GM08714 (cell line): ENCODE results near the gene CCNG2.

ENCODE experiments used
- H3K4me3 ChIP-seq: fragments of 200-500 bp; sonication (Bioruptor generic); 2 replicates; pipeline ENCODE4 v1.5.1; 2014; ENCODE audit warnings: mild to moderate bottlenecking, low read length, inconsistent platforms
- ZNF274 ChIP-seq: IDR thresholded peaks from 2 replicates; pipeline ENCODE4 v1.6.1; 2012; ENCODE audit warnings: mild to moderate bottlenecking, low read depth, low read length

CCNG2 gene

GRCh38 chr4:77199701-77200100 is 42.7 kb downstream of the CCNG2 start:
- no peak for TF ChIP-seq ZNF274

GRCh38 chr4:77201343-77201742 is 44.3 kb downstream of the CCNG2 start:
- H3K4me3 ChIP-seq = no peak overlapping the region
- no peak for TF ChIP-seq ZNF274

More at GRCh38 chr4:77199701-77200100, 42.7 kb downstream of the CCNG2 start:
- H3K4me3 ChIP-seq = no peak overlapping the region

- no peak for TF ChIP-seq ZNF274
- H3K4me3 ChIP-seq = no peak overlapping the region
These were observed 44.9 kb downstream of the CCNG2 start for GRCh38 chr4:77201857-77202256.

GRCh38 chr4:77202491-77202890 is 45.5 kb downstream of the CCNG2 start:
- H3K4me3 ChIP-seq = no peak overlapping the region
- no peak for TF ChIP-seq ZNF274

GRCh38 chr4:77203380-77204197 is 46.6 kb downstream of the CCNG2 start:
- no peak overlapping the region for H3K4me3 ChIP-seq
- TF ChIP-seq ZNF274 = no peak

- TF ChIP-seq ZNF274 = no peak
- H3K4me3 ChIP-seq = no peak overlapping the region
These were observed 47.6 kb downstream of the CCNG2 start for GRCh38 chr4:77204621-77205020.

GRCh38 chr4:77209012-77209411 is 52.0 kb downstream of the CCNG2 start:
- H3K4me3 ChIP-seq = no peak overlapping the region
- TF ChIP-seq ZNF274 = no peak

- no peak for TF ChIP-seq ZNF274
- no peak overlapping the region for H3K4me3 ChIP-seq
These were observed 52.9 kb downstream of the CCNG2 start for GRCh38 chr4:77209936-77210335.

GRCh38 chr4:77215107-77215506 is 58.1 kb downstream of the CCNG2 start:
- no peak overlapping the region for H3K4me3 ChIP-seq
- TF ChIP-seq ZNF274 = no peak

GRCh38 chr4:77217526-77217925 is 60.5 kb downstream of the CCNG2 start:
- no peak for TF ChIP-seq ZNF274
- no peak overlapping the region for H3K4me3 ChIP-seq

- no peak for TF ChIP-seq ZNF274
- no peak overlapping the region for H3K4me3 ChIP-seq
These were observed 62.3 kb downstream of the CCNG2 start for GRCh38 chr4:77219266-77219665.
